CD4-positive, alpha-beta T cell treated with Interleukin-10 for 1 hour (primary cell): ENCODE measurements around the gene GRK3.

Experiments
- DNase-seq: peaks from one replicate; pipeline ENCODE4 v3.0.0-alpha.2; 2020

The GRK3 gene

DNA sequence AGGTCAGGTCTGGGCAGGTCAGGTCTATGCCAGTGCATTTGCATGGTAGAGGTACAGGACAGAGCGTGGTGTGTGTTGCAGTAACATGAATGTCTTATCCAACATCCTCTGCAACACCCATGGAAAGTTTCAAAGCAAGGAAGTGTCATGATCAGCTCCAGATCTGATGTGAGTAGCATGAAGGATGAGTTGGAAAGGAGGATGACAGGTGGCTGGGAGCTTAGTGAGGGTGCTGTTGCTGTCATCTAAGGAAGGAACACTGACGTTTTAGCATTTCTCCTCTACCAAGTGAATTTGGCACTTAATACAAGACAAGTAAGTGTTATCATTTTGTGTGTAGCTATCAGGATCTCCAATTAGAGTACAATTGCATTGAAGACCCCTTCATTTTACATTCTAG, 65.1 kb downstream of the GRK3 start:
- DNase-seq = no peak

DNA sequence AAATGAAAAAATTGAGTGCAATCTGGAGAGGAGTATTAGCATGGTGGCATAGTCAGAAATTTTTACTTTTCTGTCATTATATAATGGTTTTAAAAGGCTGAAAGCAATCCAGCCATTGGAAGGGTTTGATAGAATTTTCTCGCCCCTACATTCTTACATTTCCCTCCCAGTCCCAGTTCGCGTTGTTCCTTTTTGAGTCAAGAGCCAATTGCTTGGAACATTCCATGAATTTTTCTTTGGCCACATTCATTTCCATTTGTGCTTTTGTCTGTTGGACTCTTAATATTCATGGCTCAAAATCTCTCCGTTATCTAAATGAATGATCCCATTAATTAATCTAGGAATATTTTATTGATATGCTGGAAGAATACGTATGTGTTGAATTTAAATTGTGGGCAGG, 66.0 kb downstream of the GRK3 start:
- DNase-seq = no peak

DNA sequence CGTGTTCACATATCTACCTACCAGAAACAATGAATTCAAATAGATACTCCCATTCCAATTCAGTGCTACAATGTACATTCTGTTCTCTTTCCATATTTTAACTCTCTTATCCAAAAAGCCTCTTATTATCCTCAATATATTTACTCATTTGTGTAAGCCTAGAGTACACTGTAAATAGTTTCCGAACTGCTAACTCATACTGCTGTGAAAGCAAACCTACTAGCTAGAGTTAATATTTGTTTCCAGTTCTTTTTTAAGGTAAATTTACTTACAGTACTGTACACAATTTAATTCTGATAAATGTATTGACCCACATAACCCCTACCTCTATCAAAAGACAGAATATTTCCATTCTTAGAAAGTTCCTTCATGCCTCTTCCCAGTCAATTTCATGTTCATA, 71.8 kb downstream of the GRK3 start:
- DNase-seq = no peak

DNA sequence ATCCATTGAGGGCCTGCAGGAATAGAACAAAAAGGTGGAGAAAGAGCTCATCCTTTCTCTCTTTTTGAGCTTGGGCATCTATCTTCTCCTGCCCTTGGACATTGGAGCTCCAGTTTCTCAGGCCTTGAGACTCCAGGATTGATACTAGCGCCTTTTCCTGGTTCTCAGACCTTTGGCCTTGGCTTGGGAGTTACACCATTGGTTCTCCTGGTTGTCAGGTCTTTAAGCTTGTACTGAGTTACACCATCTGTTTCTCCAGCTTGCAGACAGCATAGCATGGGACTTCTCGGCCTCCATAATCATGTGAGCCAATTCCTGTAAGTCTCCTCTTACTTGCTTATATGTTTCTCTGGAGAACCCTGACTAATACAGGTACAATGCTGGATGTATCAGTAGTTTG, 72.6 kb downstream of the GRK3 start:
- no peak for DNase-seq

DNA sequence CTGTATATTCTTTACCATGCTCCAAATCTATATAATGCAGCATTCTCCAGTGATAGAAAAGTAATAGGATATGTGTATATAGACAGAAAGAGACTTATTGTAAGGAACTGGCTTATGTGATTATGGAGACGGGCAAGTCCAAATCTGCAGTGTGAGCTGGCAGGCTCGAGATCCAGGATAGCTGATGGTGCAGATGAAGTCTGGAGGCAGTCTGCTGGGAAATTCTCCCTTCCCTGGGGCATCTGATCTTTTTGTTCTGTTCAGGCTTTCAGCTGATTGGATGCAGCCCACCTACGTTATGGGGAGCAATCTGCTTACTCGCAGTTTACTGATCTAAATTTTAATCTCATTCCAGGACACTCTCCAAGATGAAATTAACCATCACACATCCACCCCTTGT, 73.2 kb downstream of the GRK3 start:
- DNase-seq = no peak

DNA sequence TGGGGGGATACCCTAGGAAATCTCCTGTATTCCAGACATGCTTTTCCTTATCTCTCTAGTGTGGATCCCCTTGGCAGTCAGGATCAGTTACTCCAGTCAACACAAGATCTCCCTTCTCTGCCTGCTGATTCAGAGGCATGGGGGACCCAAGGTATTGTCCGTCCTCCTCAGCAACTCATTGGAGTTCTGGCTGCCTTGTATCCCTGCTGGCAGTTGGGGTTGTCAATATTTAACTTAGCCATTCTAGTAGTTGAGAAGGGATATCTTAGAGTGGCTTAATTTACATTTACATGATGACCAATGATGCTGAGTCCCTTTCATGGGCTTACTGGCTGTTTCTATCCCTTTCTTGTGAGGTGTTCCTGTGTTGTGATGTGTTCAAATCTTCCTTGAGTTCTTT, 74.2 kb downstream of the GRK3 start:
- DNase-seq = no peak

DNA sequence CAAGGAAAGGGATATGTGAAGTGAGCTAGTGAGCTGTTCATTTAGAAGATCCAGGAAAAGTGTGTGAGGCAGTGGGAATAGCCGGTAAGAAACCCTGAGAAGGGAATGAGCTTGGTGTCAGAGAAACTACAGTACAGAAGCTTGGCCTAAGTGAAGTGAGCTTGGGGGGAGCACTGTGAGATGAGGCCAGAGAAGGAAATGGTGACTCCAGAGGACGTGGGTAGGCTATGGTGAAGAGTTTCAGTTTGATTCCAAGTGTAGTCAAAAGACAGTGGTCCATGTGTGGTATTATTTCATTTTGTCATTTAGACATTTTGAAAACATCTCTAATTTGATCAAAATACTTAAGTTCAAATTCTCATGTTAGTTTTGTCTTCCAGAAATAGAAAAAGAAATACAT, 77.2 kb downstream of the GRK3 start:
- no peak for DNase-seq

DNA sequence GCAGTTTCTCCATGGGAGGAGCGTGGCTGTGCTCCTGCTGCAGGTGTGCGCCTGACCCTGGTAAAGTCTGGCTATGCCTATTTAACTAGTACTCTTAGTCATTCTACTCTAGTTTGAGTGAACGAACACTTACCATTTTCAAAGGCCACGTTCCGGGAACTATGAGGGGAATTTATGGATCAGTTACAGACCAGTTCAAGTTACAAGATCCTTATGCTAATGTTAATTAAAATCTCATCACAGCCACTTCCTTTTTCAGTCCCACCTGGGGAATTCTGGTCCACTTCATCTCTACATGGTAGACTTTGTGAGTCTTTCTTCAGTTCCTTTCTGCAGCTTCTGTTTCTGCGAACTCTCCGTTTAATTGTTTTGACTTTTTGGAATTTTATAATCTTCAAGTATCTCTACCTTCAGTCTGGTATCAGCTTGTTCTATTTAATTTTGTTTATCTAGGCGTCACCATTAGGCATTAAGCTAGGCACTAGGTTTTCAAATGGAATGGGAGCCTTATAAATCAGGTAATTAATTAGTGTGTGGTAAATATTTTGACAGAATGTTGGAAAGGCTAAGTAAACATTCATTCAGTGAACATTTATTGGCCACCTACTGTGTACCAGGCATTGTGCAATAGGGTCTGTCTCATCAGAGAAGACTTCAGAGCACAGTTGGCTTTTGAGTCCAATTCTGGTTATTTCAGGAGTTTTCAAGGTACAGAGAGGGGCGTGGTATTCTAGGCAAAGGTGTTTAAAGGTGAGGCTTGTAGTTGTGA, 78.9 kb downstream of the GRK3 start:
- no peak for DNase-seq

DNA sequence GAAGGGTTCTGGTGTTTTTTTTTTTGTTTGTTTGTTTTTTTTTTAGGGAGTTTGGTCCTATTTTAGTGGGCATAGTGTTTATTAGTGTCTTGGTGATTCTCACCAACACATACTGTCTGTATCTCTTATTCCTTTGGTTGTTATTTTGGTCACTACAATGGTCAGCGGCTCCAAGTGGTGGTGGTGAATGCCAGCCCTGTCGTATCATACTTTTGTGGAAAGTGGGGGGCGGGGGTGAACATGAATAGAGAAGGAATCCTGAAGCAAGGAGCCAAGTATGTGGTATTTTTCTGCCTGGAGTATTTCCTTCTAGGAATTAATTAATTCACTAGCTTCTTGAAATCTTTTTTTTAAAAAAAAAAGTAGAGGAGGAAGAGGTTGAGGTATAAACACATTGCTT, 79.6 kb downstream of the GRK3 start:
- DNase-seq = no peak

DNA sequence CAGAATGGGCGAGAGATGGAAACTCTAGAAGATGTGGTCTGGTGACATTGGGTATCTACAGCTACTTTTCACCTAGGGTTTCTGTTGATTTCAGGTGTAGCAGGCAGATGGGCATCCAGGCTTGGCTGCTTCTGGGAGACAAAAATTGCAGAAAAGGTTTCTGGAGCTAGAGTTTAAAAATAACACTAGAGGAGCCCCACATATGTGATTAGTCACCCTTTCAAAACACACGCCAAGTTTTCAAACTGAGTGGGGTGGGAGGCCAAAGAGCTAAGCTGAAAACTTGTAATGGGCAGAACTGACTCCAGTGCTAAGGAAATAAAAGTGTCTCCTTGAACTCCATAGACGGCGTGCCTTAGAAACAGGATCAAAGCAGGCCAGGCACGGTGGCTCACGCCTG, 80.8 kb downstream of the GRK3 start:
- DNase-seq = no peak

DNA sequence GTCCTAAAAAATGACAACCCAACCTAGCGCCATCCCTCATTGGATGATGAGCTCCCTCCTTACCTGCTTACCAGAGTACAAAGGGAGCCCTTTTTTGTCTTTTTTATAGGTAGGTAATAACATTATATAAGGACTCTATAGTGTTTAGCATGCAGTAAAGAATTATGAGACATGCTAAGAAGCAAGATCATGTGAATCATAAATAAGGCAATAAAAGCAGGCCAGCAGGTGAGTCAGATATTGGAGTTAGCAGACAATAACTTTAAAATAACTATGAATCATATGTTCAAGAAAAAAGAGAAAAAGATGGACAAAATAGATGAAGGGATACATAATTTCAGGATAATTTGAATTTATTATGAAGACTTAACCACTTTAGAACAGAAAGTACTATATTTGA, 81.5 kb downstream of the GRK3 start:
- DNase-seq = no peak

DNA sequence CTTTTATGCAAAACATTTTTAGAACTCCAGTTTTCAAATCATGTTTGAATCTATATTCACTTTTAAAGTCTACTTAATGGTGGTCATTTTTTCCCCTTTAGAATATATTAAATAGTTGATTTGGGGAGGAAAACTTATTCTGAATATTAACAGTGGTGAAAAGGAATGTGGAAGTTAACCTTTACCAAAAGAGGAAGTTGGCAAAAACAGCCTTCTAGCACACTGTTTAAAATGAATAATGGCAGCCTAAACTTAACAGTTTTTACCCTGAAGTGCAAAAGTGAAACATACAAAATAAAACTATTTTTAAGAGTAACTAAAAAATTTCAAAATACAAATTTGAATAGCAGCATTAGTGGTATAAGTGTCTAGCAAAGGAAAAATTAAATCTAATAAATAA, 86.4 kb downstream of the GRK3 start:
- DNase-seq = no peak

DNA sequence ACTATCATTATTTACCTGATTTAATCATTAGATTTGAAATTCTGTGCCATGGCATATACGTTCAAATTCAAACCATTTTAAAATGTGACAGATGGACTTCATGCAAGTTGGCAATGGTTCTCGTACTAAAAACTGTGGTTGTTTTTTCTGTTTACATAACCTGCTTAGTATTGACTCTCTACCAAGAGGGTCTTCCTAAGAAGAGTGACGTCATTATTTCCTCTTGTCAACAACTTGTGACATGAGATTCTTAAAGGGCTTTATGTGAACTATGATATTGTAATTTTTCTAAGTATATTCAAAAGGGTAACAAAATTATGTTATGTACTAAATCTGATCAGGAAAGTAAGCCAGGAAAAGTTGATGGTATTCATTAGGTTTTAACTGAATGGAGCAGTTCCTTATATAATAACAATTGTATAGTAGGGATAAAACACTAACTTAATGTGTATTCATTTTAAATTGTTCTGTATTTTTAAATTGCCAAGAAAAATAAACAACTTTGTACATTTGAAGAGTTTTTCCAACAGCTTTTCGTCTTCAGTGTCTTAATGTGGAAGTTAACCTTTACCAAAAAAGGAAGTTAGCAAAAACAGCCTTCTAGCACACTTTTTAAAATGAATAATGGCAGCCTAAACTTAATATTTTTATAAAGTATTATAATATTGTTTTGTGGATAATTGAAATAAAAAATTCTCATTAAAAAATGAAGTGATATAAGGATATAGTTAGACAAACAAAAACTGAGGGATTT, 87.0 kb downstream of the GRK3 start:
- no peak for DNase-seq

DNA sequence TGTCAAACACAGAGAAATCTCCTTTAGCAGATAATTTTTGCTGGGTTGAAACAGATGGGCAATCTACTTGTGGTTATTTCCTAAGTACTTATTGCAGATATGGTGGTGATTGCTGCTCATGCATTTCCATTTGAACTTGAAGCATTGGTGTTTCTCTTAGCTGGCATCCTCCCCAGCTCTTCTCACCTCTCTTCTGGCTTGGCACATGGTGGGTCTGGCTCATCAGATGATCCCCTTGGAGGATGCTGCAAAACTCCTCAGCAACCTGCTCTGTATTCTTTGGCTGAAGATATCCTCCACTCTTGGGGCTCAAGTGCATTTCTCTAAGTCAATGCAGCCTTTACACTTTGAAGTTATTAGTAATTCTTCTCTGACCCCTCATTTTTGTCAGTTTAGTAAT, 90.2 kb downstream of the GRK3 start:
- DNase-seq = no peak

DNA sequence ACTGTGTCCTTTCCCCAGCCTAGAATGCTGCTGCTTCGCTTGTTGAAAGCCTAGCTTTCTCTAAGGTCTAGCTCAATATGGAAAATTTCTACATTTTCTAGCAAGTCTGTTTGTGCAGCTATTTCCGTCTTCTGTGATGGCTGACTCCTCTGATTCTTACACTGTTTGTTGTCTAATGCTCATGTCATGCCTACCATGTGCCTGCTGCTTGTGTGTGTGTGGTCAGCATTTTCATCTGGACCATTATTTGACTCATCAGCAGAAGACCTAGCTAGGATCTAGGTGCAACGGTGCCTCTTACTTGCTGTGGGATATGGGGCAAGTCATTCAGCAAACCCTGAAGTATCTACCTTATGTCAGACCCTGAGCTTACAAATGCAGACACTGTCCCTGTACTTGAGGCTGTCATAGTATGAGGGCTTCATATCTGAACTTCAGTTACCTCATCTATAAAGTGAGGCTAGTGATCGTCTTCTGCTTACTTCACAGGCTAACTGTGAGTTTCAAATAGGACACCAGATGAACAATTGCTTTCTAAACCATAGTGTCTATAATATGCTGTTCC, 91.0 kb downstream of the GRK3 start:
- DNase-seq = no peak

DNA sequence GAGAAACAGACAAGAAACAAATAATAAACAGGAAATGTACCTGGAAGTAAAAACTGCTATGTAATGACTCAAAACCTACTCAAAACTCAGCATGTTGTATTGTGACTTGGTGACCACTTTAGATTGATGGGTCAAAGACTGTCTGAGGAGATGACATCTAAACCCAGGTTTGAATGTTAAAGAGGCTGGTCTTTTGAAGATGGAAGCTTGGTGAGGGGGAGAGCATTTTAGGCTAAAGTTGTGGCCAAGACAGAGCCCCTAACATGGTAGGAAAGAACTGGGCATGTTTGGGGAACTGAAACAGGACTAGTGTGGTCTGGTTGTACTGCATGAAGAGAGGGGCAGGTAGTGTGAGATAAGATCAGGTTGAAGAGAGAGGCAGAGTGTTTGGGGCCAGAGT, 92.2 kb downstream of the GRK3 start:
- no peak for DNase-seq

DNA sequence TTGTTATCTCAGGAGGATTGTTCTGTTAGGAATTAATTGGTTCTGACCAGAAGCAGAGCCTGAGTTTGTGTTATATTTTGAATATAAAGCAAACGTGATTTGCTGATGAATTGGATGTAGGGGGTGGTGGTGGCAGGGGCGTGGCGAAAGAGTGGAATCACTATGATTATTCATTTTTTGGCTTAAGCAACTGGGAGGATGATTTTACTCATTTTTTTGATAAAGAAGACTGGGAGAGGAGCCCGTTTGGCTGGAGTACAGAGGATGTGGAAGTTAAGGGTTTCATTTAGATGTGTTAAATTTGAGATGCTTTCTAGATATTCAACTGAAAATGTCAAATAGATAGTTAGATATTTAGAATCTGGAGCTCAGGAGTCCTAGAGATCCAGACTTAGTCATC, 94.2 kb downstream of the GRK3 start:
- no peak for DNase-seq

DNA sequence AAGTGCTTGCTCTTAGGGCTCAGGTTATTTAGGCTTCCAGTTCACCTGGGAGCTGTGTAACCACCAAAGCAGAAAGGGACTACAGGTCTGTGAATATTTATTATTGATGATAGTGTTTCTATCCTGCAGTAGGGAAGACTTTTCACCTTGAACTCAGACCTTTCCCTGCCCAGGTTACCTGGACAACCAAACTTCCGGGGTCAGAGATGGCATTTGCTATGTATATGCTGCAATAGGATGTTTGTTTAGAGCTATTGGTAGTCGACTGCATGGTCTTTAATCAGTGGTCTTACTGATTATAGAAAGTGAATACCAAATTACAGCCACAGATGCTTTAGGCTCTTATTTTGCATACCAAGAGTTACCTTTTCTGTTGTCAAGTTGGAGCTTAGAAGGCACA, 94.9 kb downstream of the GRK3 start:
- no peak for DNase-seq

DNA sequence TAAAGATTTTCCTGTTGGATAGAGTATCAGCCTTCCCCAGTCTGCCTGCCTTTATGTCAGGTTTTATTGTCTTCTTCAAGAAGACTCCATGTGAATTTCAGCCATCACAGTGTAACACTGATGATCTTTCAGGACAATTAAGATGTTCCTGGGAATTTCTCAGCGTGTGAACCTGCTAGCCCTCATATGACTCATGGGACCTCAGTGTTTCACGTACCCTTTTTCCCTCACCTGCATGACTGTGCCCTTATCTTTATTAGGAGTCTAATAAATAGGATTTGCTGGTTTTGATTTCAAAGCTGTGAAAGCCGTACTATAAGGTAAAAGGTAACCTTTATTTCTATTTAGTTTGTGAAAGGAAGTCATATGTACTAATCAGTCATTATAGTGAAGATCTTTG, 95.9 kb downstream of the GRK3 start:
- no peak for DNase-seq

DNA sequence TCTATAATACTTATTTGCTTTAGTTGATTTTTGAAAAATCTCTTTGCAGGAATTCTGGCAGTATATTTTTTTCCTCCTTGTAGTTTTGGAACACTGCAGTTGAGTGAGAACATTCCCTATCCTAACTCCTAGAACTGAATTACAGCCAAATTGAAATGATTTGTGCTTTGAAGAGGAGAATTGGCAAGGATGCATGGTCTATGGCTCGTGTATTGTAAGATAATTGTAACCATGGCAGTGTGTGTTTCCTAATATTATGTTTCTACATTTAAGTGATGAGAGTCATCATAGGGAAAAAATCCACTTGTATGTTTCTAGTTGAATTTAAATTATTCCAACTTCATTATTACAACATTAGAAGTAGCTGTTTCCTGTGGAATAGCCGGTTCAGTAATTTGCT, 96.6 kb downstream of the GRK3 start:
- DNase-seq = no peak

DNA sequence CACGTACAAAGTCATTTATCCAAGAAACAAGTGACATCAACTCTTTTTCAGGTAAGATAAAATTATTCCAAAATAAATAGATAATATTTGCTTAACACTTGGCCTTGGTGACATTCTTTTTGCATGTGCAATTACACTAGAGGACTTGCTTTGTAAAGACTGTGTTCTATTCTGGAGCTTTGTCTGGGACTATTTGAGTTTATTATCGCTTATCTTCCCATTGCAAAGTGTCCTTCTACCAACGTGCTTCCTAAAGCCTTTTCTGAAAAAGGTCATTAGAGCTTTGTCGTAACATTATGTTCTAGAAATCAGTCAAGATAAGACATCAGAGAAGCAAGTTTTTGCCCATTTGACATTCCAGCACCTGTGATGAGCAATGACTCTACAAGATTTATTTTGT, 99.2 kb downstream of the GRK3 start:
- no peak for DNase-seq

DNA sequence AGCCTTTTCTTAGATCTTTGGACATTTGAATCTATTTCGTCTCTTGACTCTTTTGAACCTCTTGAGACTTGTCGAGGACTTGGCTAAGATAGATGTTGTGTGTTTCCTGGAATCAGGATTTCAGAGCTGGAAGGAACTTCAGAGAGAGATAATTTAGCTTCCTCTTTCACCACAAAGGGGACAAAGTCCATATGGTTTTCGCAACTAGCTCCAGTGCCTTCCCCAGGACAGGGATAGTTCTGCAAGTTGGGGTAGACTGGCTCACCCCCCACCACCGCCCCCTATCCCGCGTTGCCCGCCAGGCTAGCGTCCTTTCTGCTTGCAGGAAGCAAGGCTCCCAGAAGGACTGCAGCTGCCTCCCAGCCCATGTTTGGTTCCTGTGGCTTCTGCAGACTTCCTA, 101.8 kb downstream of the GRK3 start:
- no peak for DNase-seq

DNA sequence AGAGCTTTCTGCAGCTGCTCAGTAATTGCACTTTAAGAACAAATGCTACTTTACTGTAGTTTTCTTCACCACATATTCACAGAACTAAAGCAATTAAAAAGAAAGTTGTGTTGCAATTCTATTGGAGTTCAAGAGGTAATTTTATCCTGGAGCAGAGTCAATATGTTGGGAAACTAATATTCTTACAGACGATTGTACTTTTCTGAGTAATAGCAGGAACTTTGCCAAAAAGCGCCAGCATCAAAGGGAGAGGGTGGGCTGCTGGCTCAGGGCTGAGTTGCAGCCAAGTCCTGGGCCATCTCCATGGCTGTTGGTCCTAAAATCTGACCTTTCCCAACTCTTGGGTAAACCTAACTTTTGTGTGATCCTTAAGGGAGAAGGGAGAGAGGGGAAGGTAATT, 104.0 kb downstream of the GRK3 start:
- DNase-seq = no peak

DNA sequence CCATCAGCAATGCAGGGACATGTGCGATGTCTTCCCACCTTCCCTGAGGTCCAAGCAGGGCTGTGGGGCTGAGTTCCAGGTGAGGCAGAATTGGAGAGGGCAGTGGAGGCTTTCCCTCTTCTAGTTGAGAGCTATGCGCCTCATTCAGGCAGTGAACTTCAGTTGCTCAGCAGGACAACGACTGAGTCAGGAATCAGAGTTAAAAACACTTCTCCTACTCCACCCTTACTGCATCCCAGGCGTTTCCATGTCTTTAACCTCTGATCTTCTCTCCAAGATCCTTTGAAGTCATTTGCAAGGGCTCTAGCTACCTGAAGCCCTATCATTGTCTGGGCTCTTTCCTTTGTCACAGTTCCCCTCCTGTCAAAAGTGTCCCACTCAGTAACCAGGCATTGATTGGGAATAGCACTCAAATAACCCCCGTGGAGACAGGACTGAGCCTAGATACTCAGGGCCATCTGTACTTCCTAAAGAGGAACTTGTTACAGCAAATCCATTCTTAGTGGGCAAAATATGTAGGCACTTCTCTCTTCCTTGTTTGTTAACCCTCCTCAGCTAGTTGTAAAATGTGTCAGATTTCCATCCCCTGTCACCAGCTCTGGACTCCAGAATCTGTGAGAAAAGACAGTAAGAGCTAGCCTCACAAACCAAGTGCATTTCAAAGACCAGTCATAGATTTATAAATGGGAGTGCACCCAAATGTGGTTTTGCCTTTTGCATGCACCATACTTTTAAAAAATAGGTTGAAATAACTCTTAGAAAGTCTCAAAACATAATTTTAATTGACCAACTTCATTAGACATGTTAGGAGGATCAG, 105.0 kb downstream of the GRK3 start:
- DNase-seq = no peak
